Measurements from ENCODE around the gene LRMDA.

LRMDA gene

GRCh38 chr10:76397181-76398042 lies 966.0 kb downstream of the LRMDA start:
- DNase-seq: no peak

- no peak for DNase-seq
Observed at GRCh38 chr10:76398043-76398710, 966.8 kb downstream of the LRMDA start.

- DNase-seq: no peak
Observed at GRCh38 chr10:76399226-76399625, 967.8 kb downstream of the LRMDA start.

GRCh38 chr10:76401006-76401405 lies 969.6 kb downstream of the LRMDA start:
- DNase-seq: no peak

GRCh38 chr10:76403912-76404311 lies 972.5 kb downstream of the LRMDA start:
- no peak for DNase-seq

- DNase-seq: no peak
Observed at GRCh38 chr10:76404531-76404930, 973.1 kb downstream of the LRMDA start.

GRCh38 chr10:76405922-76406321 lies 974.5 kb downstream of the LRMDA start:
- DNase-seq: no peak

- no peak for DNase-seq
Observed at GRCh38 chr10:76408646-76409045, 977.2 kb downstream of the LRMDA start.

- DNase-seq: peak in 1 of 2 donors; percentile 33
Observed at GRCh38 chr10:76411729-76412435, 980.5 kb downstream of the LRMDA start.

- DNase-seq: no peak
Observed at GRCh38 chr10:76415554-76415953, 984.1 kb downstream of the LRMDA start.

GRCh38 chr10:76416642-76417041 lies 985.2 kb downstream of the LRMDA start:
- no peak for DNase-seq

- DNase-seq: no peak
Observed at GRCh38 chr10:76420725-76421124, 989.3 kb downstream of the LRMDA start.

GRCh38 chr10:76422769-76423168 lies 991.3 kb downstream of the LRMDA start:
- no peak for DNase-seq

GRCh38 chr10:76428551-76429367 lies 997.3 kb downstream of the LRMDA start:
- no peak for DNase-seq

GRCh38 chr10:76429368-76430060 lies 998.1 kb downstream of the LRMDA start:
- DNase-seq: no peak

GRCh38 chr10:76430061-76430645 lies 998.7 kb downstream of the LRMDA start:
- DNase-seq: no peak

- DNase-seq: no peak
Observed at GRCh38 chr10:76432016-76433012, 1000.9 kb downstream of the LRMDA start.

- DNase-seq: no peak
Observed at GRCh38 chr10:76433161-76434005, 1002.0 kb downstream of the LRMDA start.

- DNase-seq: no peak
Observed at GRCh38 chr10:76435157-76435556, 1003.7 kb downstream of the LRMDA start.

All from hippocampal formation (tissue), 2 donors.